HepG2 (cell line): ENCODE data around the gene FBXW4. TPM values are rescaled to one million over a fixed set of nuclear protein-coding genes. Genes with fewer than 3 reads are reported as not detected.

ENCODE experiments used
- ATAC-seq: fragments of 200-7000 bp; cut with Tn5 transposase; 3 replicates; pipeline ENCODE4 v1.9.1; 2020; ENCODE audit warnings: mild to moderate bottlenecking, moderate library complexity
- BruUV-seq: library from RNA; stranded (reverse); fragments of 400-500 nt; replicated peaks from 2 replicates; lab custom pipeline; 2021; lab: Mats Ljungman, UMichigan
- CTCF ChIA-PET: fragments of 300-600 bp; formaldehyde crosslinking; extraction: SDS; loops from one replicate; lab custom pipeline; 2021; ENCODE audit warnings: low total read pairs, inconsistent platforms, low intra/inter-chr PET ratio; lab: Yijun Ruan, JAX
- POLR2A ChIA-PET: fragments of 350-600 bp; sonication (Branson Sonifier 250); formaldehyde crosslinking; loops from one replicate; lab custom pipeline; 2020; ENCODE audit warnings: antibody characterized with exemption, inconsistent platforms; lab: Yijun Ruan, JAX
- DNase-seq: peaks from one replicate; pipeline ENCODE4 v3.0.0-alpha.2; 2015; ENCODE audit warnings: low spot score
- FAIRE-seq: peaks from 3 replicates; lab custom pipeline; 2011; peaks lifted over from hg19 to GRCh38; lab: Jason Lieb, UNC
- H2AFZ ChIP-seq: one replicate; pipeline ENCODE4 v1.6.1; 2011; ENCODE audit warnings: low read length, inconsistent platforms
- H3K27ac ChIP-seq: fragments of 300-600 bp; 3 replicates; pipeline ENCODE4 v1.8.0; 2011; ENCODE audit warnings: mixed run types, mild to moderate bottlenecking, mixed read lengths, low read length, inconsistent platforms; ENCODE audit not compliant: insufficient read depth; ENCODE audit errors: extremely low read length
- H3K27me3 ChIP-seq, 2 experiments: fragments of 200-600 bp in 1 of 2; 2 replicates in 1 of 2; 3 replicates in 1 of 2; pipeline versions ENCODE4 v1.6.0 to v1.8.0; 2011; ENCODE audit warnings: low read length in 2 of 2, mild to moderate bottlenecking in 2 of 2, moderate library complexity in 2 of 2, inconsistent platforms in 1 of 2; ENCODE audit not compliant: insufficient read depth in 2 of 2, control insufficient read depth in 1 of 2
- H3K36me3 ChIP-seq, 2 experiments: fragments of 200-600 bp in 1 of 2; replicated peaks in 1 of 2; 2 replicates in 1 of 2; 3 replicates in 1 of 2; pipeline versions ENCODE4 v1.5.1 to v1.8.0; 2011; ENCODE audit warnings: low read length in 2 of 2, inconsistent platforms in 1 of 2; ENCODE audit not compliant: insufficient read depth in 2 of 2, control insufficient read depth in 1 of 2
- H3K4me1 ChIP-seq: 2 replicates; pipeline ENCODE4 v1.5.1; 2012; ENCODE audit warnings: low read length, inconsistent platforms; ENCODE audit not compliant: insufficient read depth
- H3K4me2 ChIP-seq: 2 replicates; pipeline ENCODE4 v1.6.0; 2011; ENCODE audit warnings: low read depth, low read length, inconsistent platforms
- H3K4me3 ChIP-seq, 3 experiments: fragments of 200-600 bp in 1 of 3; sonication (generic), shearing (Covaris generic) in 1 of 3; replicated peaks in 1 of 3; 2 replicates each; pipeline ENCODE4 v1.5.1; 2011 to 2016; ENCODE audit warnings: low read length in 3 of 3, inconsistent platforms in 2 of 3, low read depth in 2 of 3, mild to moderate bottlenecking in 2 of 3, control low read depth in 1 of 3, mixed read lengths in 1 of 3; ENCODE audit not compliant: insufficient read depth in 1 of 3
- H3K79me2 ChIP-seq: one replicate; pipeline ENCODE4 v1.6.1; 2011; ENCODE audit warnings: low read length, inconsistent platforms; ENCODE audit not compliant: insufficient read depth
- H3K9ac ChIP-seq: 2 replicates; pipeline ENCODE4 v1.6.0; 2011; ENCODE audit warnings: mild to moderate bottlenecking, low read depth, low read length, inconsistent platforms; ENCODE audit not compliant: insufficient read depth
- H3K9me3 ChIP-seq: 2 replicates; pipeline ENCODE4 v1.5.1; 2012; ENCODE audit warnings: mild to moderate bottlenecking, low read length
- H4K20me1 ChIP-seq: 2 replicates; pipeline ENCODE4 v1.6.0; 2011; ENCODE audit warnings: inconsistent platforms, mild to moderate bottlenecking, low read length, moderate library complexity; ENCODE audit not compliant: insufficient read depth
- GATAD1 ChIP-seq: IDR thresholded peaks from 2 replicates; pipeline ENCODE4 v1.6.1; 2016; ENCODE audit warnings: missing genetic modification reagents, missing compliant biosample characterization
- HNRNPLL ChIP-seq: fragments of 200-400 bp; formaldehyde crosslinking; IDR thresholded peaks from 2 replicates; pipeline ENCODE4 v1.6.1; 2017; ENCODE audit warnings: mild to moderate bottlenecking, low read depth, low read length; ENCODE audit not compliant: poor library complexity, severe bottlenecking
- HOXA5 ChIP-seq: sonication (generic); formaldehyde crosslinking; IDR thresholded peaks from 2 replicates; pipeline ENCODE4 v1.4.0; 2020; ENCODE audit warnings: missing genetic modification reagents
- KMT2A ChIP-seq: sonication (generic); formaldehyde crosslinking; IDR thresholded peaks from 2 replicates; pipeline ENCODE4 v1.4.0; 2020; ENCODE audit warnings: missing genetic modification reagents
- MED13 ChIP-seq: sonication (generic); formaldehyde crosslinking; IDR thresholded peaks from 2 replicates; pipeline ENCODE4 v1.5.0; 2020; ENCODE audit warnings: missing genetic modification reagents
- MYC ChIP-seq: sonication (generic); formaldehyde crosslinking; IDR thresholded peaks from 2 replicates; pipeline ENCODE4 v1.9.0; 2021; ENCODE audit warnings: missing genetic modification reagents, borderline replicate concordance
- NR2C2 ChIP-seq: sonication (generic); formaldehyde crosslinking; IDR thresholded peaks from 2 replicates; pipeline ENCODE4 v1.4.0; 2020; ENCODE audit warnings: missing genetic modification reagents, mild to moderate bottlenecking, moderate library complexity, borderline replicate concordance
- PHF8 ChIP-seq: sonication (generic); formaldehyde crosslinking; IDR thresholded peaks from 2 replicates; pipeline ENCODE4 v1.5.0; 2020; ENCODE audit warnings: missing genetic modification reagents
- POLR2AphosphoS2 ChIP-seq: IDR thresholded peaks from 2 replicates; pipeline ENCODE4 v1.6.1; 2011; ENCODE audit warnings: low read depth, low read length, improper control_type of control experiment
- SKI ChIP-seq: fragments of 450-650 bp; IDR thresholded peaks from one replicate; pipeline ENCODE4 v1.6.1; 2018; ENCODE audit warnings: mild to moderate bottlenecking; ENCODE audit not compliant: partially characterized antibody
- ZNF329 ChIP-seq: sonication (generic); formaldehyde crosslinking; IDR thresholded peaks from 2 replicates; pipeline ENCODE4 v1.9.0; 2021; ENCODE audit warnings: low read depth, mild to moderate bottlenecking, missing genetic modification reagents
- ZNF451 ChIP-seq: sonication (generic); formaldehyde crosslinking; IDR thresholded peaks from 2 replicates; pipeline ENCODE4 v1.5.0; 2020; ENCODE audit warnings: mild to moderate bottlenecking, missing genetic modification reagents
- ZNF501 ChIP-seq: sonication (generic); formaldehyde crosslinking; IDR thresholded peaks from 2 replicates; pipeline ENCODE4 v1.5.1; 2020; ENCODE audit warnings: mild to moderate bottlenecking, moderate library complexity, missing genetic modification reagents
- ZNF652 ChIP-seq: IDR thresholded peaks from 2 replicates; pipeline ENCODE4 v1.6.1; 2016; ENCODE audit warnings: low read depth, borderline replicate concordance
- WGBS: methylation state at CpG from one replicate; pipeline ENCODE4 v1.1.6; 2017; ENCODE audit warnings: low lambda C conversion rate; 5-methylcytosine and 5-hydroxymethylcytosine counted together
- in situ Hi-C: cut with HindIII; loops from 2 replicates; pipeline ENCODE4 v1.10.0; 2017; ENCODE audit warnings: low pct_unique_long_range_greater_than_20kb; ENCODE audit not compliant: extremely low pct_ligation_motif_present
- intact Hi-C: fragments of 100-400 bp; cut with micrococcal nuclease; formaldehyde crosslinking; loops from one replicate; pipeline ENCODE4 v1.10.0; 2022; ENCODE audit not compliant: unreplicated experiment
- polyA plus RNA-seq, 8 experiments: library from polyadenylated mRNA; depleted of rRNA in 3 of 8; stranded (reverse) in 7 of 8; unstranded in 1 of 8; fragments of >200 nt; fragmentation: Illumina TruSeq in 4 of 8; extraction: Trizol in 4 of 8; gene quantifications; 2 replicates each; pipeline versions ENCODE4 v1.2.1 to v1.2.3, GENCODE V29; 2011 to 2016; ENCODE audit warnings: low read depth in 4 of 8, missing spikeins in 1 of 8, mixed read lengths in 1 of 8; ENCODE audit not compliant: insufficient read depth in 1 of 8
- total RNA-seq, 5 experiments: library from RNA; depleted of rRNA; stranded (reverse); fragments of >200 nt; fragmentation: Illumina TruSeq; extraction: Trizol; gene quantifications; 2 replicates each; pipeline ENCODE4 v1.2.3, GENCODE V29; 2016; ENCODE audit warnings: low read depth in 1 of 5
- TF ChIP-seq, protein P1 (sequence below): sonication (generic); formaldehyde crosslinking; IDR thresholded peaks from 2 replicates; pipeline ENCODE4 v1.4.0; 2020; ENCODE audit warnings: mild to moderate bottlenecking, missing genetic modification reagents
- TF ChIP-seq, protein P2 (sequence below): IDR thresholded peaks from 2 replicates; pipeline ENCODE4 v1.6.1; 2016; ENCODE audit warnings: low read depth, control low read depth

The FBXW4 gene
- total and polyA plus RNA-seq, 2 of the 13 experiments (the other 11 are each of a cell fraction or from before 2014, with no cell fraction given): 23.5 to 33.7 TPM

DNA sequence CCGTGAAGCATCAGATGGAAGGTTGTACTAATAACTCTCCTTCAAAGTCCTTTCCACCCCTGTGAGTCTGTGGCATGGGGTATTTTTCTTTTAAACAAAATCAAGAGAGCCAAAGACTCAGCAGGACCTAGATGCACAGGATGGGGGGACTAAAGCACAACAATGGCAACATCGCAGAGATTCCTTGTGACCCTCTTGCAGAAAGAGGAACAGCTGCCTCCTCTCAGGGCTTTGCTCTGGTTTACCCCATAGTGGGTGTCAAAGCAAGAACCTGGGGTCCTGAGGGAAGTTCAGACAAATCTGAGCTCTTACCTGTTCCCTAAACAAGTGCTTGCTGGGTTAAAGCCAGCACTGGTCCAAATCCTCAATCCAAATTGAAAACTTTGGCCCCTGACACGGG lies 41.7 kb upstream of the FBXW4 start:
- Histone ChIP-seq H3K9me3 (no peaks in the 10 kb centered on the region), H3K36me3 (no peaks in the 10 kb centered on the region), H3K4me2 (no peak overlapping the region)
- CTCF ChIA-PET: no interaction called here
- DNase-seq (no peak), ATAC-seq (no peak), FAIRE-seq (no peak)
- 49% methylated on average over 3 of the region's 3 CpGs for WGBS
- POLR2A ChIA-PET: no interaction called here
- TF ChIP-seq HOXA5 (CRISPR knock-in tag) (no peak), MYC (CRISPR knock-in tag) (no peak), NR2C2 (CRISPR knock-in tag) (no peak), ZNF451 (no peak), HNRNPLL (no peak), PHF8 (CRISPR knock-in tag) (no peak)
- TF ChIP-seq, protein P1, sequence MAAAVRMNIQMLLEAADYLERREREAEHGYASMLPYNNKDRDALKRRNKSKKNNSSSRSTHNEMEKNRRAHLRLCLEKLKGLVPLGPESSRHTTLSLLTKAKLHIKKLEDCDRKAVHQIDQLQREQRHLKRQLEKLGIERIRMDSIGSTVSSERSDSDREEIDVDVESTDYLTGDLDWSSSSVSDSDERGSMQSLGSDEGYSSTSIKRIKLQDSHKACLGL (CRISPR knock-in tag): no peak
- TF ChIP-seq, all 625 proteins: peak for 0
- Histone ChIP-seq H3K79me2 (no peaks in the 10 kb centered on the region), H3K9ac (no peak overlapping the region), H2AFZ (no peak overlapping the region), H3K27me3 (peaks cover 0 to 8% of the 10 kb centered on the region in 2 experiments; a peak in 1 of 5 replicates), H4K20me1 (no peaks in the 10 kb centered on the region), H3K4me1 (no peaks in the 10 kb centered on the region), H3K4me3 (no peak overlapping the region), H3K27ac (no peak overlapping the region)
- intact Hi-C loops: no loop called here
- BruUV-seq: no TSS peak
- in situ Hi-C loops: no loop called here

DNA sequence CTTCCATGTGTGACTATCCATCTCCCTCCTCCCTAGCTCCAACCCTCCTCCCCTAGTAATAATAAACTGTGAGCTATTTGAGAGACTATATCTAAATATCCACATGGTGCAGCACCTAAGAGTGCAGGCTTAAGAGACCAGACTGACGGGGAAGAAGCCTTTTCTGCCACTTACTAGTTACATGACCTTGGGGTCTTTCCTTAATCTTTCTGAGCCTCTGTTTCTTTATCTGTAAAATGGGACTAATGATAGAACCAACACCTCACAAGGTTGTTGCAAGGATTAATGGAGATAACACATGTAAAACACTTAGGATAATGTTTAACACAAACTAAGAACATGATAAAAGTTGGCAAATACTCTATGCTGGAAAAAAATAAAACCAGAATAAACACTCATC lies 37.1 kb upstream of the FBXW4 start:
- H3K9me3 ChIP-seq: no peaks in the 10 kb centered on the region
- no peak overlapping the region for H3K9ac ChIP-seq
- intact Hi-C loops: no loop called here
- no peaks in the 10 kb centered on the region for H3K36me3 ChIP-seq
- H3K4me3 ChIP-seq: no peak overlapping the region
- no TSS peak for BruUV-seq
- ChIA-PET CTCF (no interaction called here), POLR2A (no interaction called here)
- DNase-seq (no peak), FAIRE-seq (no peak), ATAC-seq (no peak)
- peaks cover 0 to 6% of the 10 kb centered on the region in 2 experiments; a peak in 1 of 5 replicates for H3K27me3 ChIP-seq
- WGBS: 15% methylated on average over 1 of the region's 1 CpG
- H3K79me2 ChIP-seq: no peaks in the 10 kb centered on the region
- in situ Hi-C loops: no loop called here
- H2AFZ ChIP-seq: no peak overlapping the region
- H3K4me2 ChIP-seq: no peak overlapping the region
- H4K20me1 ChIP-seq: no peaks in the 10 kb centered on the region
- no peaks in the 10 kb centered on the region for H3K4me1 ChIP-seq
- H3K27ac ChIP-seq: no peak overlapping the region
- TF ChIP-seq ZNF329 (CRISPR knock-in tag): no peak
- no peak for TF ChIP-seq KMT2A (CRISPR knock-in tag)
- TF ChIP-seq SKI: no peak
- no peak for TF ChIP-seq ZNF501 (CRISPR knock-in tag)
- TF ChIP-seq MED13 (CRISPR knock-in tag): no peak
- no peak for TF ChIP-seq POLR2AphosphoS2
- TF ChIP-seq ZNF652 (CRISPR knock-in tag): no peak
- TF ChIP-seq, protein P2, sequence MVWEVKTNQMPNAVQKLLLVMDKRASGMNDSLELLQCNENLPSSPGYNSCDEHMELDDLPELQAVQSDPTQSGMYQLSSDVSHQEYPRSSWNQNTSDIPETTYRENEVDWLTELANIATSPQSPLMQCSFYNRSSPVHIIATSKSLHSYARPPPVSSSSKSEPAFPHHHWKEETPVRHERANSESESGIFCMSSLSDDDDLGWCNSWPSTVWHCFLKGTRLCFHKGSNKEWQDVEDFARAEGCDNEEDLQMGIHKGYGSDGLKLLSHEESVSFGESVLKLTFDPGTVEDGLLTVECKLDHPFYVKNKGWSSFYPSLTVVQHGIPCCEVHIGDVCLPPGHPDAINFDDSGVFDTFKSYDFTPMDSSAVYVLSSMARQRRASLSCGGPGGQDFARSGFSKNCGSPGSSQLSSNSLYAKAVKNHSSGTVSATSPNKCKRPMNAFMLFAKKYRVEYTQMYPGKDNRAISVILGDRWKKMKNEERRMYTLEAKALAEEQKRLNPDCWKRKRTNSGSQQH: no peak
- no peak for TF ChIP-seq GATAD1
